Tongue (tissue), 2 donors: ENCODE measurements around the gene S100A8. TPM values are rescaled to one million over a fixed set of nuclear protein-coding genes. Genes with fewer than 3 reads are reported as not detected.
"Not testable (repeated sequence)": the region's sequence is repeated elsewhere in the genome, so short reads cannot be mapped to it uniquely, and the experiment has no call there.

Experiments used
- DNase-seq: peaks from one replicate; pipeline ENCODE4 v3.0.0-alpha.2; 2015
- total RNA-seq: library from RNA; depleted of rRNA; stranded (reverse); fragments of >200 nt; gene quantifications from one replicate; pipeline ENCODE4 v1.2.3, GENCODE V29; 2014

Gene S100A8
- total RNA-seq, 1 donor from 2014 or later: 87.6 TPM

DNA sequence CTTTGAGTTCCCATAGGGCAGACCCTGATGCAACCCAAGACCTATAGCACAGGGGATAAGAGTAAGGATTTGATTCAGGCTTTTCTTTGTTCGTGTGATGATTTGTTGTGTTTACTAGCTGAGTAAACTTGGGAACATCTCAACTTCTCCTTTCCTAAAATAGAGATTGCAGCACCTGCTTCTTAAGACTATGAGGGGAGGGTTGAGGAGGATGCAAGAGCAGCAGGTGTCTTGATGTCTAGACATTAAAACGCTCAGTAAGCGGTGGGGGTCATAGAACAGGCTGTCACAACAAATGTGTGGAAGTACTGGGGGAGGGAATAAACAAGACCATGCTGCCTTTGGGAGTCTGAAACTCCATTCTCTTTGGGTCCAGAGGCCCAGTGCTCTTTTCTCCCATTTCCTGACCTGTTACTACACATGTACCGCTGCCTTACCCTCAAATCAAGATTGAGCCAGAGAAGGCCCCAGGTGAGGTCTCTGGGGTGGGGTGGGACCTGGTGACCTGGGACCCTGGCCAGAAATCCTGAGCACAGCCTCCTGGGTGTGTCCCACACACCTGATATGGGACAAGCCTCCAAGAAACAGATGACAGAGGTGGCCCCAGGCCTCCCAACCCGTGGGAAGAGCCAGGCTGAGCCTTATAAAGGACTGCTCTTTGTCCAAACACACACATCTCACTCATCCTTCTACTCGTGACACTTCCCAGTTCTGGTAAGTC, 25.1 kb upstream of the S100A8 start, which contains the start of gene S100A7A:
S100A7A (plus strand) TSS at position 671 of the 721 bp plus-strand sequence. CDS start 1,563 bp downstream, outside the sequence.
- DNase-seq: no peak

DNA sequence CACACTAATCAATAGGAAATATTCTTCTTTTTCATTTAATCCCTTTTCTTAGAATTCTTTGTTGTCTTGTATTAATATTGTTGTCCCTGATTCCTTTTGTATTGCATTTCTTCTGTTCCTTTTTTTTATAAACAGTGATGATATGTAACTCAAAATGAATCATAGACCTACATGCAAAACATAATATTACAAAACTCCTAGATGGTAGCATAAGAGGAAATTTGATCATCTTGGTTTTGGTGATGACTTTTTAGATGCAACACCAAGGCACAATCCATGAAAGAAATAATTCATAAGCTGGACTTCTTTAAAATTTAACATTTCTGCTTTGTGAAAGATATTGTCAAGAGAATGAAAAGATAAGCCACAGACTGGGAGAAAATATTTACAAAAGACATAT, 23.1 kb upstream of the S100A8 start:
- not testable (repeated sequence) for DNase-seq

DNA sequence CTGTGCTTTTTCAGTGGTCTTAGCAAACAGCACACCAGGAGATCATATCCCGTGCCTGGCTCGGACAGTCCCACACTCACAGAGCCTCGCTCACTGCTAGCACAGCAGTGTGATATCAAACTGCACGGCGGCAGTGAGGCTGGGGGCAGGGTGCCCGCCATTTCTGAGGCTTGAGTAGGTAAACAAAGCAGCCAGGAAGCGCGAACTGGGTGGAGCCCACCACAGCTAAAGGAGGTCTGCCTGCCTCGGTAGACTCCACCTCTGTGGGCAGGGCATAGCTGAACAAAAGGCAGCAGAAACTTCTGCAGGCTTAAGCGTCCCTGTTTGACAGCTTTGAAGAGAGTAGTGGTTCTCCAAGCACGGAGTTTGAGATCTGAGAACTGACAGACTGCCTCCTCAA, 16.4 kb upstream of the S100A8 start:
- not testable (repeated sequence) for DNase-seq

- DNase-seq: not testable (repeated sequence)
Observed at GRCh38 chr1:153405825-153406599, 15.1 kb upstream of the S100A8 start.

GRCh38 chr1:153404768-153405167, 13.9 kb upstream of the S100A8 start:
- no peak for DNase-seq

DNA sequence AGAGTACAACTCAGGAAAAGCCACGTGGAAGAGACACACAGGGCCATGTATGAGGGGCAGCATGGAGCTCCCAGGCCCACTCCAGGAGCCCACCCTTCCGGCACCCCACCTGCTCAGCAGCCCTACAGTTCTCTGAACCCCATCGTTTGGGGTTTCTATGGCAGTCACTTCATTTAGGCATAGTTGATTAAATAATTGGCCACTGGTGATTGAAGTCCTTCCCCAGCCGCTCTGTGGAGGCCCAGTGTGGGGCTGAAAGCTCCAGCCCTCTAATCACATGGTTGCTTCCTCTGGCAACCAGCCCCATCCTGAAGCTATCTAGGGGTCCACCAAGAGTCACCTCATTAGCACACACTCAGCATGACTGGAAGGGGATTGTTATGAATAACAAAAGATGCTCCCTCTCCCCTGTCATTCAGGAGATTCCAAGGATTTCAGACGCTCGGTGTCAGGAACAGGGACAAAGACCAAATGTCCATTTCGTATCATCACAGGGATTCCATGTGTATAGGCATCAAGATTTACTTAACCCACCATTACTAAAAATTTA, 13.3 kb upstream of the S100A8 start:
- DNase-seq: no peak

- no peak for DNase-seq
Observed at GRCh38 chr1:153403421-153404085, 12.7 kb upstream of the S100A8 start.

DNA sequence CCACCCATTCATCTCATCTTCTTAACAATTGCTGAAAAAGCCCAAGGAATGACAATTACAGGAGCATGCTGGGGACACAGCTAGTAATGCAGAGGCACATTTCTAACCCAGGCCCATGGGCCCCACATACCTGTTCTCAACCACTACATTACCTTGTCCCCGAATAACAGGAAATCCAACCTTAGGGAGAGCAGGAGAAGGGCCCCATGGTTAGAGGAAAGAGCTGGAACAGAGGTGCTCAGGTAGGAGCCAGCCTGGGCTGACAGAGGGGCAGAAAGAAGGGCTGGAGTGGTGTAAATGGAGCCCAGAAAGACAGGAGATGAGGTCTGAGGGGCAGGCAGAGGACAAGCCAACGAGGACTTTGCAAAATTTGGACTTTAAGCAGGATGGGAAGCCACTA, 11.4 kb upstream of the S100A8 start:
- DNase-seq: no peak

DNA sequence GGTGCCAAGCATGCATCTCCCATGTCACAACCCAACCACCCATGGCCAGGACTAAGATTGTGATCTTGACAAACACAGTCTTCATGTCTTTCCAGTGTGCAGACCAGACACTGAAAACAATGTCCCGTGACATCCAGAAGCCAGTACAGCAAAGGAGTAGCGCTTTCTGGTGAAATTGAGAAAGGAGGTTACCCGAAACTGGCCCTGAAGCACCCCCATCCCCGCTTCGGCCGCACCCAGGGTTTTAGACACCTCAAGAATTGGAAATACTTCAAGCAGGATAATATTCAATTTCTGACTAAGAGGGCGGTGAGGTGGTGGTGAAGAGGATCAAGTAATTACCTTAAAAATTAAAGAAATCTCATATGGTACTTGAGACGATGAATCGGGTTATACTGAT, 10.6 kb upstream of the S100A8 start:
- no peak for DNase-seq

DNA sequence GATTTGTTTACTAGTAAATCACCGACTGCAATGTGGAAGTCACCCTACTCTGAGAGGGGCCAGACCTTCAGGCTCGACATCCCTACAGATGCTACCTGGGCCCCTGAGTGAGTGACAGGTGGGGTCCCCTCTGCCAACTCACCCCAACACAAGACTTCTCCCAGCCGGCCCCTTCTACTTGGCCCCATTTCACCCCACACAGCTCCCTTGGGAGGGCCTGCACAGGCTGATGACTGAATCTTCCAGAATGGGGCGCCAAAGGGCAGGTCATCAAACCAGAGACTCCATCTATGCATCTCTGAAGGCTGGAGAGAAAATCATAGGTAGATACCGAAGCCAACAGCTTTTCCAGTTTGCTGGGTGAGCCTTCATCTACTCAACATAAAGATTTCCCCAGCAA, 9.4 kb upstream of the S100A8 start:
- DNase-seq: no peak

- no peak for DNase-seq
Observed at GRCh38 chr1:153399401-153400055, 8.7 kb upstream of the S100A8 start.

GRCh38 chr1:153397924-153398651, 7.2 kb upstream of the S100A8 start:
- DNase-seq: no peak

DNA sequence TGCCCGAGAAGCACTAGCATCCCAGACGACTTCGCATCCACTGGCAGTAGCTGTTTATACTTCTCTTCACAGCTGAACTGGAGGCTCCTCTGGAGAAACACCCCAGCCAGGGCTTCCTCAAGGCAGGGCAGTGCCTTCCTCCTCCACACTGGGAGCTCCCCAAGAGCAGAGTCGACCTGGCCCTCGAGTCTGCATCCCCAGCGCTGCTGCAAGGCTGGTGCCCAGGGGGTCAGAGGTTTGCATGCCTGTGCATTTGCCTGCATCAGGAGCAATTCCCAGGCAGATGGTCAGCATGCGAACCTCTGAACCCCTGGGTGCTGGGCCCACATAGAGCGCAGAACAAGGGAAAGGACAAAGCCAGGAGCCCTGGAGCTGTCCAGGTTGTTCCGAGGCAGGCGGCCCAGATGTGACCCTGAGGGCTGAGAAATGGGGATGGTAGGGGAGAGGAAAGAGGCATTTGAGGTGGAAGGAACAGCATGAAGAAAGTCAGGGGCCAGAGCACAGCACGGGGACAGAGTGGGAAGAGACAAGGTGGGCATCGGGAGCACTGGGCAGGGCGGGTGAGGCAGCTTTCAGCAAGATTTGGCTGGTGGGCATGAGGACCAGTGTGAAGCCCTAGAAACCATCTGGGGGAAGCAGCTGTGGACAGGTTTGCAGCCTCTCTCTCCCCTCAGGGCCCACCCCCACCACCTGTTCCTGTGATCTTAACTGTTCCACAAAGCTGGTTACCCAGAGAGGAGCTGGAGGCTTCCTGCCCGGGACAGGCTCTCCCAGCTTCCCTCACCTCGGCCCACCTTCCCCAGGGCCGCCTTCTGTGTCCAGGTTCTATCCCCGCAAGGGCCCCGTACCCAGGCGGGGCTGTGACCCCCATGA, 6.4 kb upstream of the S100A8 start:
- DNase-seq: no peak

DNA sequence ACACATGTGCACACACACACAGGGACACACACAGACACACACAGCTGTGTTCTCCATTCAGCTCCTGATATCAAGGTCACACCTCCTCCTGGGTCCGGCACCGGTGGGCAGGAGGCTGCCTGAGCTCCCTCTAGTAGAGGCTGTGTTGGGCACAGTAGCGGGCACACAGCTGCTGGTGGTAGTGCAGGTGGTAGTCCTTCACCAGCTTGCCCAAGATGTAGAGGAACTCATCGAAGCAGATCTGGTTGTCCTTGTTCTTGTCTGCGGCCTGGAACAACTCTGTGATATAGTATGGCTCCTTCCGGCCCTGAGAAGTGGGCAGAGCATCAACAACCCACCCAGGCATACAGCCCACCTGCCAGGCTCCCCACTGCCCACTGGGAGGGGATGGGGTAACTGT, 5.6 kb upstream of the S100A8 start:
- DNase-seq: no peak

- DNase-seq: no peak
Observed at GRCh38 chr1:153395776-153396175, 4.9 kb upstream of the S100A8 start.

GRCh38 chr1:153395136-153395685, 4.3 kb upstream of the S100A8 start:
- DNase-seq: no peak

- no peak for DNase-seq
Observed at GRCh38 chr1:153394391-153394790, 3.5 kb upstream of the S100A8 start.

GRCh38 chr1:153393926-153394325, 3.1 kb upstream of the S100A8 start:
- DNase-seq: no peak

DNA sequence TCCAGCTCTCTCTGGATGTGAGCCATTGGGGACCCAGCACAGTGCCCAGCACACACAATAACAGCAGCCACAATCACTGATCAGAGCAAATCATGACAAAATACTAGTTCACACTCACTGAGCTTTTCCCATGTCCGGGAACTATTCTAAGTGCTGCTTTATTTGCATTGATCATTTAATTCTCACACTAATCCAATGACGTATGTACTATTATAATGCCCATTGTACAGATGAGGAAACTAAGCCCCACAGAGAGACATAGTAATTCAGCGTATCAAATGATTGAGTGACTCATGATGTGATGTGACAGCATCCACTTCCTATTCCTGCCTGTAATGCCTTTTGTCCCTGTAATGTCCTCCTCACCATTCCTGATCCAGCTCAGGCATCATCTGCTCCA, 1.9 kb upstream of the S100A8 start:
- no peak for DNase-seq

DNA sequence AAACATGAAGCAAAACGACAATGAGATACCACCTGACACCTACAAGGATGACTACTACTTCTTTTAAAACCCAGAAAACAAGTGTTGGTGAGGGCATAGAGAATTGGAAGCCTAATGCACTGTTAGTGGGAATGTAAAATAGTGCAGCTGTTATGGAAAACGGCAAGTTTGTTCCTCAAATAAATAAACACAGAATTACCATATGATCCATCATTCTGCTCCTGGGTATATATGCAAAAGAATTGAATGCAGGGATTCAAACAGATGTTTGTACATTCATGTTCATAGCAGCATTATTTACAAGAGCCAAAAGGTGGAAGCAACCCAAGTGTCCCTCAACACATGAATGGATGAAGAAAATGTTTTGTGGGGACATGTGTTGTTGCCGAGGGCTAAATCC, 1.4 kb upstream of the S100A8 start:
- no peak for DNase-seq
